Hematopoietic multipotent progenitor cell treated with erythropoietin and hydrocortisone succinate and interleukin-3 and kit ligand, for 15 days (in vitro differentiated cells): ENCODE data around the gene SLC35F1.
"Not testable (repeated sequence)": the region's sequence is repeated elsewhere in the genome, so short reads cannot be mapped to it uniquely, and the experiment has no call there.

Source experiments
- DNase-seq: peaks from one replicate; pipeline ENCODE4 v3.0.0-alpha.2; 2015; ENCODE audit warnings: low spot score

Gene SLC35F1

GRCh38 chr6:117992856-117993255 lies 85.8 kb downstream of the SLC35F1 start:
- DNase-seq: no peak

GRCh38 chr6:118012944-118013343 lies 105.9 kb downstream of the SLC35F1 start:
- no peak for DNase-seq

GRCh38 chr6:118016532-118016931 lies 109.5 kb downstream of the SLC35F1 start:
- DNase-seq: no peak

GRCh38 chr6:118017301-118017848 lies 110.3 kb downstream of the SLC35F1 start:
- no peak for DNase-seq

DNA sequence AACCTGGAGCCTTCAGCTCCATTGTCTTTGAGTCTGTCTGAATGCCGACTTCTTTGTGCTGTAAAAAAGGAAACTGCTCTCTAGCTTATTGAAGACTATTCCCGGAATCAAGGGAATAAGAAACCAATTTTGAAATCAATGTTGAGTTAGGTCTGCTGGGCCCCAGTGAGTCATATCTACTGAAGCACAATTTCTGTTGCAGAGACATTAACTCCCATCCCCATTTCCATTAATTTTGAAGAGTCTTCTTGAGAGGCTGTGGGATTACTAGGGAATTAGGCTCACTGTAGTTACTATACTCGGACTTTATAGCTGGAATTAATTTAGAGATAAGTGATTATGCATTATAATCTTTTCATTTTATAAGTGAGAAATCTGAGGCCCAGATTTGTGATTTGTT lies 116.7 kb downstream of the SLC35F1 start:
- DNase-seq: no peak

DNA sequence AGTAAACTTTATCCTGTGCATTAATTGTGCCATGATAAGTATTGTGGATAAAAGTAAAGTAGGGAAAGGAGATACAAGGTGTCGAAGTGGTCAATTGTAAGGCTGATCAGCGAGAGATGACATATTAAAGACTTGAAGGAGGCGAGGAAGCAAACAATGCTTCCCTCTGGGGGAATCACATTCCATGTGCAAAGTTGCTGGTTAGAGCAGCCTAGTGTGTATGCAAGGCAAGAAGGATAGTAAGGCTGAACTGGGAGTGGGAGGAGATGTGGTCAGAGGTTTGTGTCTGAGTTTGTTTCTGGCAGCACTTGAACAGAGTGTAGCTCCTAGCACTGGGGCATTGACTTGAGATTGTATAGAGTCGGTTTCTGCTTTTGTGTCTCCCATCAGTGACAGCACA lies 122.9 kb downstream of the SLC35F1 start:
- DNase-seq: no peak

- DNase-seq: not testable (repeated sequence)
Observed at GRCh38 chr6:118037479-118037878, 130.4 kb downstream of the SLC35F1 start.

DNA sequence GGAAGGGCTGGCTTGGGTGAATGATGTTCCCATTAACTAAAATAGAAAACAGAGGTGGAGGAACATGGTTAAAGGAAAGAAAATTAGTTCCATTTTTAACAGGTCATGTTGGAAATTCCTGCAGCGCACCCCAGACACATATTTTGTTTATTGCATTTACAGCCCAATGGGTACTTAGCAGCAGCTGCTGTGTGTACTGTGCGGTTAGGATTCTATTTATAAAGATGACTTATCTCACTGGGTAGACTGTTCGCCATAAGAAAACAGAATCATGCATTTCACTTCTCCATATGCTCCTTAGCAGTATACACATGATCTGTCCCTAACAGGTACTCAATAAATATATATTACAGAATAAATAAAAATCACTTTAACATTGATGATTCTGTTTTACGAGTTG lies 135.8 kb downstream of the SLC35F1 start:
- DNase-seq: no peak

DNA sequence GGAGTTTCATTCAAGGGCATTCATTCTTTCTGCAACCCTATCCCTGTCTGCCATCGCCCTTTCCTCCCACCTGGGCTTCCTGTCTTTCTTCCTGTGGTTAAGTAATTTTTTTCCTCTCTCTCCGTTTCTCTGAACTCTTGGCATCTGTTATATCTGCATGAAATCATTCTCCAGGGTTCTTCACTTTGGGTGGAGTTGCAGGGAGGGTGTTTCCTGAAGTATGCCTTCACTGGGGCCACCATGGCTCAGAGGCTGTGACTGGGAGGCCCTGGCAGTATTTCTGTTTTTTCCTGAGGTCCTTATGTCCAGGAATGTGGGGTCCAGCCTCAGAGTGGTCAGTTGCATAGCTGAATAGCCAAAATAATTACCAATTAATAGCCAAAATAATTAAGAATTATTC lies 137.2 kb downstream of the SLC35F1 start:
- no peak for DNase-seq

GRCh38 chr6:118054082-118054481 lies 147.0 kb downstream of the SLC35F1 start:
- no peak for DNase-seq

- DNase-seq: no peak
Observed at GRCh38 chr6:118061666-118062065, 154.6 kb downstream of the SLC35F1 start.

- DNase-seq: no peak
Observed at GRCh38 chr6:118080547-118080946, 173.5 kb downstream of the SLC35F1 start.

- DNase-seq: no peak
Observed at GRCh38 chr6:118083711-118084110, 176.6 kb downstream of the SLC35F1 start.

- no peak for DNase-seq
Observed at GRCh38 chr6:118085665-118086064, 178.6 kb downstream of the SLC35F1 start.

DNA sequence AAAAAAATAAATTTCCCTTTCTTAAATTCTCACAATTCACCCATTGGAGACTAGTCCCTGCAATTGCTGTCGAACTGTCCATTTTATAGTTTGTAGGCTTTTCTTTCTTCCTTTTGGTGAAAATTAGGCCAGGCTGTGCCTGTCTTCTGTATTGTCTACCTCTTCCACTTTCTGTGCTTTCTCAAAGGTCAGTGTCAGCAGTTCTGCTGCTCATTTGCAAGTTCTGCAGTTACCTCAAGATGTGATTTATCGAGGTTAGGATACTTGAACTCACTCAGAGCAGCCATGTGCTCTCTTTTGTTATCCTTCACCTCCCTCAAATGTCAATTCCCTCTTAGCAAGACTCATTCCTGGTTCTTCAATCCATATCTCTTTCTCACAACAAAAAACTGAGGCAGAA lies 179.1 kb downstream of the SLC35F1 start:
- DNase-seq: no peak

GRCh38 chr6:118092086-118092485 lies 185.0 kb downstream of the SLC35F1 start:
- no peak for DNase-seq

GRCh38 chr6:118097576-118097975 lies 190.5 kb downstream of the SLC35F1 start:
- no peak for DNase-seq

- DNase-seq: no peak
Observed at GRCh38 chr6:118100717-118101116, 193.7 kb downstream of the SLC35F1 start.

GRCh38 chr6:118101220-118101619 lies 194.2 kb downstream of the SLC35F1 start:
- no peak for DNase-seq

- DNase-seq: no peak
Observed at GRCh38 chr6:118101831-118102345, 194.8 kb downstream of the SLC35F1 start.

GRCh38 chr6:118102401-118102800 lies 195.3 kb downstream of the SLC35F1 start:
- no peak for DNase-seq

- no peak for DNase-seq
Observed at GRCh38 chr6:118103381-118104146, 196.5 kb downstream of the SLC35F1 start.

DNA sequence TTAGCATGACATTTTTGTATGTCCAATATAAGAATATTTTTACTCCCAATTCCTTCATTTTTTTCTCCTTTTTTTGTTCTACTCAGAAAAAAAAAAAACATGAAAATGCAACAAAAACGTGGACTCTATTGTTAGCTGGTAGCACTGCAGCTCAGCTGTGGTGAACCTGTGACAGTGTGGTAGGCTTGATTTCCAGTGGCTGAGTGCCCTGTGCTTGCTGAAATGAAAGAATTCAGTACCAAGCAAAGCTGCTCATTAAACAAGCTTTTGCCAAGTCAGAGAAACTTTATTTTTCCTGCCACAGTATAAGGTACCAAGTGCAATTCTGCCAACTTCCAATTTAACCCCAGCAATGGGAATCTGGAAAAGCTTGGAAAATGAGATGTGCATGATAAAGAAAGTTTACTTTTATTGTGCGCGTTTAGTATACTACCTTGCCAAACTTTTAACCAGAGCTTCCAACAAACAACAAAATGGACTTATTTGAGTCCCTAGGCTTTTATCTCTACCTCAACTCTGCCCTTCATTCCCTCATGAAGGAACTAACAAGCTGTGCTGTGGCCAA lies 215.2 kb downstream of the SLC35F1 start:
- DNase-seq: no peak
